ENCODE data around the gene GIPC1.
"Not testable (repeated sequence)": the region's sequence is repeated elsewhere in the genome, so short reads cannot be mapped to it uniquely, and the experiment has no call there.

The GIPC1 gene

GRCh38 chr19:14517446-14517839, 21.5 kb upstream of the GIPC1 start:
- DNase-seq = no peak

DNA sequence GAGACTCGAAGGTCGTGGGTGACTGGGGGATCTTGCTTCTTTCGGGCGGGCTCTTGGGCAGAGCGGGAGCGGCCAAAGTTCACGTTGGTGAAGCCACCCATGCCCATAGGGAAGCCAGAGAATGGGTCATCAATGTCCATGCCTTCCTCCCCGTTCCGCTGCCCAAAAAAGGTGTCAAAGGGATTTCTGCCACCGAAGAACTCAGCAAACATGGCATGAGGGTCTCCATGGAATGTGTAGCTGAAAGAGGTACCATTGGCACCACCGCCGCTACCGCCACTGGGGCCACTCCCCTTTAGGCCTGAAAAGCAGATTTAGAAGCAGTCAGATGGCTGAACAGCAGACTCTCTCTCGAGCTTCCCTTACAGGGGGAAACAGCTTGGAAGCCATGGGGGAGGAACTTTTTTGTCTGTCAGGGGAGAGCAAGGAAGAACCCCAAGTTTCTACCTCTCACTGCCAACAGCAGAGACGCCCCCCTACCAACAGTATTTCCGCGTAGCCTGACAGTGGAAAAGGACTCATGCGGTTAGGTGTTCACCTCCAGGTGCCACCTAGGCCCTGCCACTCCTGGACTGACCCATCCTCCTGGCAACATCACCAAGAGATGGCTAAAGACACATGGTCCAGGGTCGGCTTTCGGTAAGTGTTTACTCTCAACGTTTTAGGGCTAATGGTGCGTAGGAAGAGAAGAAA, 21.0 kb upstream of the GIPC1 start:
- DNase-seq = no peak

DNA sequence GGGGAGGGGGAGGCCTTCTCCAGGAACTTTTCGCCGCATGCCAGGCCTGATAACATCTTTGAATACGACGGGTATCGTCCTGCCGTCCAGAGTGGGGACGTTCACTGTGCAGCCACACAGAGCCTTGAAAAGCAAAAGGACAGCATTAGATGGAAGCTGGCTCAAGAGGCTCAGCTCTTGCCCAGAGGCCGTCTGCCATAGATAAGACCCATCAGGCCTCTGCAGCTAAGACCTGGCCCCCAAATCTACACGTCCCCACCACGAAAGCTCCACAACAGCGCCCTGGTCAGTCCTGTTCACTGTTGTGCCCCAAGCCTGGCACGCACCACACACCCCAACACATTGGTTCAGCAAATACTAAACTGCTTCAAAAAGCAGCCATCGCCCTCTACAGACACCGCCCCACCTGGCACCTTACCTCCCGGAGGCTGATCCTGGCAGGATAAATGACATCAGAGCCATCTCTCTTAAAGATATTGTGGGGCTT, 20.2 kb upstream of the GIPC1 start:
- DNase-seq = no peak

DNA sequence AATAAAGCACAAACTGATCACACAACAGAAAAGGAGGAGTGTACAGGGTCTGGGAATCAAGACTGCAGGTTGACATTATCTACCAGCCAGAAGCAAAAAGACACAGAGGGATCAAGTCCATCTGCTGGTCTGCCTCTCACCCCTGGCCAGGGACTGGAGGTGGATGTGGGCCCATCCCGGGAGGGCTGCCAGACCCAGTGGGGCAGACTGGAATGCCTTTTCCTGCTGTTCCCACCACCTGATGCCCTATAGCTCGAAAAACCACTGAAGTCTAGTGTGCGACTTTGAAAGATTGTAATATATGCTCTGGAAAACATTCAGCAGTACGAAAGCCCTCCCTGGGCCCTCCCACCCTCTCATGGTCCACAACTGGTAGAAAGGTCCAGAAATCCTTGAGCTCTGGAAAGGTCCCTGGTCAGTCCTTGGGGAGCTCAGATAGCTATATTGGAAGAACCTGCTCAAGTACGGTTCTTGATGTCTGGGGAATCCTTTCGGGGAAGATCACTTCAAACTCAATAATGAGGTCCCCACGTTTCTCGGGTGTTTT, 19.6 kb upstream of the GIPC1 start:
- no peak for DNase-seq

- DNase-seq = no peak
Measured at GRCh38 chr19:14514215-14514863, 18.4 kb upstream of the GIPC1 start.

DNA sequence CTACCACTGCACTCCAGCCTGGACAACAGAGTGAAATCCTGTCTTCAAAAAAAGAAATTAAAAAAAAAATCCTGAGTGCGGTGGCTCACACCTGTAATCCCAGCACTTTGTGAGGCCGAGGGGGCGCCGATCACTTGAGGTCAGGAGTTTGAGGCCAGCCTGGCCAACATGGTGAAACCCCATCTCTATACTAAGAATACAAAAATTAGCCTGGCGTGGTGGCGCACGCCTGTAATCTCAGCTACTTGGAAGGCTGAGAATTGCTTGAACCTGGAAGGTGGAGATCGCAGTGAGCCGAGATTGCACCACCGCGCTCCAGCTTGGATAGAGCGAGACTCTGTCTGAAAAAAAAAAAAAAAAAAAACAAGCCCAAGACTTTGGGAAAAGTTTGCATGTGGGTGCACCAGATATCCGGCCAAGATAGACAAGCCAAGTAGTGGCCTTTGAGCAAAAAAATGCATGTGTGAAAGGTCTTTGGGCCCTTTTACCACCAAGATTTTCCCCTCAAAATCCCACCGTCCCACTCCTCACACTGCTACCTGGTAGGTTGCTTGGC, 16.6 kb upstream of the GIPC1 start:
- DNase-seq = no peak

GRCh38 chr19:14511229-14511593, 15.3 kb upstream of the GIPC1 start:
- no peak for DNase-seq

- no peak for DNase-seq
Measured at GRCh38 chr19:14510311-14511228, 14.6 kb upstream of the GIPC1 start.

DNA sequence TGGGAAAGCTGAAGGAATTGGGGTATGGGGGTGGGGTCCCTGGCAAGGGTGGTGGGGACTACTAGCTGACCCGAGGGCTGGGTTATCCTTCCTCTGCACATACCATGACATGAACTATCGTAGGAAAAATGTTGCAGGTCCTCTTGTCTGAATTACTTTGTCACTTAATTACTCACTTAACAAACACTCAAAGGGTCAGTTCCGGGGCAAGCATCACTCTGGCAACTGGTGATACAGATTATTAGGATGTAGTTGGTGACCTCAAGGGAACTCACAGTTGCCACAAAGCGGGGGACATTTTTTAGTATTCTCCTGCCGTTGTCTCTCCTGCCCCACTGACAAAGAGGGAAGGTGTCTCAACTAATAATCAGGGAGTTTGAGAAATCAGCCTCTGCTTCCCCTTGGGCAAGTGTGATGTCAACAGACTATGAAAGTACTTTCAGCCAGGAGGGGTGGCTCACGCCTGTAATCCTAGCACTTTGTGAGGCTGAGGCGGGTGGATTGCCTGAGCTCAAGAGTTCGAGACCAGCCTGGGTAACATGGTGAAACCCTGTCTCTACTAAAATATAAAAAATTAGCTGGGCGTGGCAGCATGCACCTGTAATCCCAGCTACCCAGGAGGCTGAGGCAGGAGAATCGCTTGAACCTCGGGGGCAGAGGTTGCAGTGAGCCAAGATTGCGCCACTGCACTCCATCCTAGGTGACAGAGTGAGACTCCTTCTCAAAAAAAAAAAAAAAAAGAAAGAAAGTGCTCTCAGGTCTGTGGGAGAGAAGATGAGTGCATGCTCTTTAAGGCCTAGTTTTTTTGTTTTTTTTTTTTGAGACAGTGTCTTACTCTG, 12.0 kb upstream of the GIPC1 start:
- DNase-seq = no peak

GRCh38 chr19:14505488-14506239, 9.7 kb upstream of the GIPC1 start:
- peak; percentile 15 to 30 for DNase-seq

- not testable (repeated sequence) for DNase-seq
Measured at GRCh38 chr19:14504575-14504974, 8.6 kb upstream of the GIPC1 start.

DNA sequence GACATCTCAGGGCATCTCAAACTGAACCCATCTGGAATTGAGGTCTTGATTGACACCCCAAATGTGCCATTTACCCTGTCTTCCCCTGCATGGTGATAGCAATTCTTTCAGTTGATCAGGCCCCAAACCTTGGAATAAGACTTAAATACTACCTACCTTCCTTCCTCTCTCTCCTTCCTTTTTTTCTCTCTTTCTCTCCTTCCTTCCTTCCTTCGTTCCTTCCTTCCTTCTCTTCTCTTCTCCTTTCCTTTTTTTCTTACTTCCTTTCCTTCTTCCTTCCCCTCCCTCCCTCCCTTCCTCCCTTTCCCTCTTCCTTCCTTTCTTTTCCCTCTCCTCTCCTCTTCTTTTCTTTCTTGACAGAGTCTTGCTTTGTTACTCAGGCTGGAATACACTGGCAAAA, 7.4 kb upstream of the GIPC1 start:
- no peak for DNase-seq

- no peak for DNase-seq
Measured at GRCh38 chr19:14502334-14503092, 6.6 kb upstream of the GIPC1 start.

DNA sequence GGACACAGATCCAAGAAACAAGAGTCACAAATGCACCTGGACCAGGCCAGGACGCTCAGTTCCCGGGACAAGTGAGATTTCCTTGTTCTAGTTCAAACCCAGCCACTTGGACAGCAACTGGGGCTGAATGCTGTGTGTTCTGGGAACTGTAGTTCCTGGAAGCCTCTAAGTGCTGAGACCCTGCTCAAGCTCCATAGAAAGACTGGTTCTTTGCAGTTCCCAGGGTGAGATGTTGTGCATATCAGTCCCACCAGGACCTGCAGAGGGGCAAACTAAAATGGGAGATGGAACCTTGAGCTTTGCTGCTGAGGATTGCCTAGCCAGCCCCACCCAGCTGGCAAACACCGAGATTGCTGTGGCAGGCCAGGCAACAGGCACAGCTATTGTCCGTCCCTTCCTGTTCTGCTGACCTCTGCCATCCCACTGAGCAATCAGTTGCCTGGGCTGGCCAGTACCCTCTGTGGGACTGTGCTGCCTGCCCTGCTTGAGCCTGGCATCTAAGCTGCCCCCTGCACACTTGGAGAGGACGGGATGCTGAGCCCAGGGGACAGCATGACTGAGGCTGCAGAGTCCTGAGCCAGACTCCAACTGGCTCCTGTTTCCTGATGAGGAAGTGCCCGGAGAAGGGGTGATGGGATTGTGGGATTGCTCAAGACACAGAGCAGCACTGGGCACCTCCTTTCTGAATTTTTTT, 1.4 kb upstream of the GIPC1 start:
- no peak for DNase-seq

- no peak for DNase-seq
Measured at GRCh38 chr19:14496834-14497227, 904 bp upstream of the GIPC1 start.

- no peak for DNase-seq
Measured at GRCh38 chr19:14495672-14496028, 277 bp downstream of the GIPC1 start.

DNA sequence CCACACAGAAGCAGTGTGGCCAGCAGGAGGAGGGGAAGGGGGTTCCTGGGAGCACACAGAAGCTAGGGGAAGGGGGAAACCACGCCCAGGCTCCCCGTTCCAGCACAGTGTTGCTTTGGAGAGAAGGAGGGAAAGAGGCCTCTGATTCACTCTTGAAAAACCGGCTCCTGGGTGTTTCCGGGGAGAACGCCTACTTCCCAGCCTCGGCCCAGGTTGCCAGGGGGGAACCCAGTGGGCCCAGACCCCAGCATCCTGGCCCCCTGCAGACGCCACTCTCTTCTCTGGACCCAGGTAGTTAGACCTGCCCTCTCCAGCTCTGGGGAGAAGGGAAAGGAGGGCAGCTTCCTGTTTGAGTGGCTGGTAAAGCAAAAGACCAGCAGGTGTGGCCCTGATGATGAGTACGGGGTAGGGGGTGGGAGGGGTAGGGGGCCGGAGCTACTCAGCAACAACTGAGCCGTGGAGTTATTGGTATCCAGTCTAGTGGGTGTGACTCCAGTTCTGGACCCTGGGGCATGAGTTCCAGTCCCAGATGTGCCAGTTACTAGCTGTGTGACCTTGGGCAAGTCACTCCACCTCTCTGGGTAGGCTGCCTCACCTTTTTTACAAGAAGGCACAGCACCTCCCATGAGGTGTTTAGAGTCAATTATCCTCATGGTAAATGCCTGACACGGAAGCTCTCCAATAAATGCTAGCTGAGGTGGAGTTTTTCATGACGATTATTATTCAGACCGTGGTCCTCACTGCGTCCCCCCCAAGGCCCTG, 836 bp downstream of the GIPC1 start:
- no peak for DNase-seq

DNA sequence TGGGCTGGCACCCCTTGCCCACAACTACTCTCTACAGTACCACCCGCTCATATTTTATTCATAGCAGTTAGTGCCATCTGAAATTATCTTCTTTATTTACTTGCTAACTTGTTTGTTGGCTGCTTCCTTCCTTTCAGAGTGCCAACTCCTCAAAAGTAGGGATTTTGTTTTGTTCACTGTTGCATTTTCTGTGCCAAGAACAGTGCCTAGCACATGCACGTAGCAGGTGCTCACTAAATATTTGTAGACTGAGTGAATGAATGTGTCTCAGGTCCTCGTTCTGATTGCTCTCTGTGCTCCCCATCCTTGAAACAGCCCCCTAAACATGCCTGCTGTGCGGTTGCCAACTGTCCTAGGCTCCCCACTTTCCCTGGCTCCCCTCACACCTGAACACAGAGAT, 1.5 kb downstream of the GIPC1 start:
- no peak for DNase-seq

GRCh38 chr19:14492756-14493337, 3.1 kb downstream of the GIPC1 start:
- no peak for DNase-seq
